Endothelial cell of umbilical vein (primary cell): Measurements from ENCODE around the gene LMO7. TPM values are rescaled to one million over a fixed set of nuclear protein-coding genes. Genes with fewer than 3 reads are reported as not detected.

ENCODE experiments used
- BruUV-seq: library from RNA; stranded (reverse); fragments of 400-500 nt; replicated peaks from 2 replicates; lab custom pipeline; 2021; lab: Mats Ljungman, UMichigan
- CTCF ChIA-PET: fragments of 300-600, 350-600 bp; sonication (Branson Sonifier 250); formaldehyde crosslinking; loops from one replicate; lab custom pipeline; 2021; ENCODE audit warnings: antibody characterized with exemption, inconsistent platforms; lab: Charles Lee
- POLR2A ChIA-PET: fragments of 300-600, 350-600 bp; sonication (Branson Sonifier 250); formaldehyde crosslinking; loops from one replicate; lab custom pipeline; 2021; ENCODE audit warnings: antibody characterized with exemption, inconsistent platforms; lab: Charles Lee
- DNase-seq: peaks from one replicate; pipeline ENCODE4 v3.0.0-alpha.2; 2011; ENCODE audit warnings: low read depth, low spot score
- FAIRE-seq: peaks from 2 replicates; lab custom pipeline; 2011; peaks lifted over from hg19 to GRCh38; lab: Jason Lieb, UNC
- H2AFZ ChIP-seq: 2 replicates; pipeline ENCODE4 v1.6.0; 2012; ENCODE audit warnings: low read depth, low read length, control low read depth, inconsistent platforms
- H3K27ac ChIP-seq: 2 replicates; pipeline ENCODE4 v1.5.1; 2011; ENCODE audit warnings: low read depth, mild to moderate bottlenecking, control low read depth, low read length, moderate library complexity; ENCODE audit not compliant: insufficient read depth
- H3K27me3 ChIP-seq, 2 experiments: 2 replicates each; pipeline versions ENCODE4 v1.6.0 to v1.6.1; 2011; ENCODE audit warnings: low read length in 2 of 2, mixed read lengths in 1 of 2; ENCODE audit not compliant: control insufficient read depth in 2 of 2, insufficient read depth in 2 of 2
- H3K36me3 ChIP-seq, 2 experiments: 2 replicates in 1 of 2; 3 replicates in 1 of 2; pipeline ENCODE4 v1.5.1; 2011; ENCODE audit warnings: low read length in 2 of 2, mild to moderate bottlenecking in 1 of 2, moderate library complexity in 1 of 2; ENCODE audit not compliant: control insufficient read depth in 2 of 2, insufficient read depth in 2 of 2; ENCODE audit errors: extremely low read depth in 1 of 2
- H3K4me1 ChIP-seq: 3 replicates; pipeline ENCODE4 v1.5.1; 2011; ENCODE audit warnings: mild to moderate bottlenecking, low read length; ENCODE audit not compliant: control insufficient read depth, insufficient read depth; ENCODE audit errors: extremely low read depth
- H3K4me2 ChIP-seq: 2 replicates; pipeline ENCODE4 v1.6.1; 2011; ENCODE audit warnings: low read length, control low read depth, mixed read lengths; ENCODE audit not compliant: insufficient read depth
- H3K4me3 ChIP-seq, 3 experiments: fragments of 200-600 bp in 1 of 3; sonication (generic), shearing (Covaris generic) in 1 of 3; replicated peaks in 1 of 3; 2 replicates each; pipeline ENCODE4 v1.5.1; 2011 to 2016; ENCODE audit warnings: control low read depth in 3 of 3, low read length in 3 of 3, mild to moderate bottlenecking in 2 of 3, inconsistent platforms in 1 of 3, low read depth in 1 of 3, moderate library complexity in 1 of 3; ENCODE audit not compliant: insufficient read depth in 1 of 3
- H3K79me2 ChIP-seq: 2 replicates; pipeline ENCODE4 v1.6.0; 2012; ENCODE audit warnings: low read length, inconsistent platforms; ENCODE audit not compliant: control insufficient read depth, insufficient read depth
- H3K9ac ChIP-seq: replicated peaks from 2 replicates; pipeline ENCODE3; 2011; ENCODE audit warnings: low read length, control low read depth; ENCODE audit not compliant: insufficient read depth; ENCODE audit errors: extremely low read depth
- H3K9me1 ChIP-seq: replicated peaks from 3 replicates; pipeline ENCODE4 v1.6.0; 2011; ENCODE audit warnings: mild to moderate bottlenecking, low read length; ENCODE audit not compliant: control insufficient read depth, insufficient read depth; ENCODE audit errors: extremely low read depth
- H3K9me3 ChIP-seq: replicated peaks from 2 replicates; pipeline ENCODE4 v1.5.1; 2012; ENCODE audit warnings: low read length, inconsistent platforms; ENCODE audit not compliant: control insufficient read depth, insufficient read depth
- H4K20me1 ChIP-seq: replicated peaks from 2 replicates; pipeline ENCODE3; 2011; ENCODE audit warnings: mild to moderate bottlenecking, low read length; ENCODE audit not compliant: control insufficient read depth, insufficient read depth; ENCODE audit errors: extremely low read depth
- EZH2 ChIP-seq: IDR thresholded peaks from 2 replicates; pipeline ENCODE4 v1.6.1; 2012; ENCODE audit warnings: borderline replicate concordance, low read depth, mild to moderate bottlenecking, moderate library complexity, low read length, inconsistent platforms; ENCODE audit not compliant: severe bottlenecking
- FOS ChIP-seq: IDR thresholded peaks from 2 replicates; pipeline ENCODE4 v1.6.1; 2011; ENCODE audit warnings: mild to moderate bottlenecking, low read length, moderate library complexity, borderline replicate concordance; ENCODE audit not compliant: insufficient read depth
- GATA2 ChIP-seq: IDR thresholded peaks from 2 replicates; pipeline ENCODE4 v1.7.0; 2011; ENCODE audit warnings: low read depth, mild to moderate bottlenecking, moderate library complexity, mixed read lengths, low read length; ENCODE audit not compliant: insufficient read length, insufficient read depth
- JUN ChIP-seq: IDR thresholded peaks from 2 replicates; pipeline ENCODE4 v1.6.1; 2011; ENCODE audit warnings: borderline replicate concordance, low read depth; ENCODE audit not compliant: insufficient read length, insufficient read depth
- MYC ChIP-seq: IDR thresholded peaks from one replicate; pipeline ENCODE4 v1.6.1; 2011; ENCODE audit warnings: mild to moderate bottlenecking, low read depth, low read length
- POLR2A ChIP-seq: IDR thresholded peaks from 2 replicates; pipeline ENCODE4 v1.6.1; 2012; ENCODE audit warnings: low read depth, mild to moderate bottlenecking, control low read depth, low read length
- POLR2AphosphoS5 ChIP-seq: IDR thresholded peaks from 2 replicates; pipeline ENCODE4 v1.6.1; 2012; ENCODE audit warnings: low read depth, mild to moderate bottlenecking, control low read depth, low read length, moderate library complexity; ENCODE audit not compliant: insufficient read depth
- dilution Hi-C: fragments of 300-500 bp; cut with MboI; formaldehyde crosslinking; loops from one replicate; pipeline ENCODE4 v1.15.0; 2019; ENCODE audit warnings: low sequenced_read_pairs; ENCODE audit not compliant: extremely low pct_ligation_motif_present
- intact Hi-C: fragments of 100-400 bp; cut with micrococcal nuclease; formaldehyde crosslinking; loops from one replicate; pipeline ENCODE4 v1.10.0; 2022
- polyA plus RNA-seq, 4 experiments: library from polyadenylated mRNA; depleted of rRNA in 3 of 4; stranded (reverse) in 3 of 4; unstranded in 1 of 4; fragments of >200 nt; gene quantifications; 2 replicates each; pipeline versions ENCODE4 v1.2.1 to v1.2.3, GENCODE V29; 2011 to 2012; ENCODE audit warnings: missing spikeins in 1 of 4
- total RNA-seq: library from RNA; stranded (reverse); gene quantifications from 2 replicates; pipeline ENCODE4 v1.2.3, GENCODE V29; 2021
- TF ChIP-seq, protein P1 (sequence below), 2 donors: IDR thresholded peaks; 1 replicate in 1 of 2; 2 replicates in 1 of 2; pipeline ENCODE4 v1.5.1; 2011; ENCODE audit warnings: low read length in 2 of 2, mild to moderate bottlenecking in 2 of 2, moderate library complexity in 2 of 2, control low read depth in 1 of 2, inconsistent platforms in 1 of 2, low read depth in 1 of 2; ENCODE audit not compliant: insufficient read depth in 1 of 2; ENCODE audit errors: extremely low read depth in 1 of 2
- TF ChIP-seq, protein P2 (sequence below): IDR thresholded peaks from 2 replicates; pipeline ENCODE4 v1.6.1; 2011; ENCODE audit not compliant: insufficient read depth, insufficient read length

The LMO7 gene
- total and polyA plus RNA-seq, 2 donors (not counting 3 experiments of a cell fraction or from before 2014, with no cell fraction given): 10.5 to 21.1 TPM

DNA sequence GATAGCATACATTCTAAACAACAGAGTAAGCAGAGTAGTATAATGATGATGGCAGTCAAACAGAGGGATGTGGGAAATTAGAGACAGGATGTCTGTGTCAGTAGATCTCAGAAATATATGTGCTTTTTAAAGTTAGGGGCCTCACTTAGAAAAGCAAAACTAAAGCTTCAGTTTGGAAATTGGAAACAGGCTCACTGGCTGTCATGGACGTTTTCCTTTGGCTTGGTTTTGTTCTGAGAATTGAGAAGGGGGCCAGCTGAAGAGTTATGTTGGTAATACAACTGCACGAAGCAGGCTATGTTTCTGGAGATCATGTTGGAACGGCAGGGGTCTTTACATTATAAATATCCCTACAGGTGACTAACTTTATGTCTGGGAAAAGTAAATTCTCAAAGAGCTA, 261.3 kb downstream of the LMO7 start:
- no peak overlapping the region for H3K4me2 ChIP-seq
- no peaks in the 10 kb centered on the region for H3K9me1 ChIP-seq
- dilution Hi-C loops (no loop called here), intact Hi-C loops (no loop called here)
- ChIA-PET CTCF (no interaction called here), POLR2A (no interaction called here)
- no peaks in the 10 kb centered on the region for H3K9me3 ChIP-seq
- H2AFZ ChIP-seq: no peak overlapping the region
- DNase-seq (no peak), FAIRE-seq (no peak)
- no peak overlapping the region for H3K27ac ChIP-seq
- H3K79me2 ChIP-seq: no peaks in the 10 kb centered on the region
- BruUV-seq: no TSS peak
- TF ChIP-seq, protein P1, sequence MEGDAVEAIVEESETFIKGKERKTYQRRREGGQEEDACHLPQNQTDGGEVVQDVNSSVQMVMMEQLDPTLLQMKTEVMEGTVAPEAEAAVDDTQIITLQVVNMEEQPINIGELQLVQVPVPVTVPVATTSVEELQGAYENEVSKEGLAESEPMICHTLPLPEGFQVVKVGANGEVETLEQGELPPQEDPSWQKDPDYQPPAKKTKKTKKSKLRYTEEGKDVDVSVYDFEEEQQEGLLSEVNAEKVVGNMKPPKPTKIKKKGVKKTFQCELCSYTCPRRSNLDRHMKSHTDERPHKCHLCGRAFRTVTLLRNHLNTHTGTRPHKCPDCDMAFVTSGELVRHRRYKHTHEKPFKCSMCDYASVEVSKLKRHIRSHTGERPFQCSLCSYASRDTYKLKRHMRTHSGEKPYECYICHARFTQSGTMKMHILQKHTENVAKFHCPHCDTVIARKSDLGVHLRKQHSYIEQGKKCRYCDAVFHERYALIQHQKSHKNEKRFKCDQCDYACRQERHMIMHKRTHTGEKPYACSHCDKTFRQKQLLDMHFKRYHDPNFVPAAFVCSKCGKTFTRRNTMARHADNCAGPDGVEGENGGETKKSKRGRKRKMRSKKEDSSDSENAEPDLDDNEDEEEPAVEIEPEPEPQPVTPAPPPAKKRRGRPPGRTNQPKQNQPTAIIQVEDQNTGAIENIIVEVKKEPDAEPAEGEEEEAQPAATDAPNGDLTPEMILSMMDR (IDR thresholded peaks at IDR 0.05; ENCODE audit: extremely low read depth in 1 of 2, insufficient read depth in 1 of 2, low read depth in 1 of 2, low read length in 2 of 2): no peak
- no peak for TF ChIP-seq EZH2
- TF ChIP-seq POLR2A: no peak
- no peak for TF ChIP-seq GATA2
- peaks cover 0 to 4% of the 10 kb centered on the region in 2 experiments for H3K27me3 ChIP-seq
- no peaks in the 10 kb centered on the region for H4K20me1 ChIP-seq
- H3K9ac ChIP-seq: no peak overlapping the region
- no peak overlapping the region for H3K4me3 ChIP-seq
- no peaks in the 10 kb centered on the region for H3K4me1 ChIP-seq
- no peaks in the 10 kb centered on the region for H3K36me3 ChIP-seq

- POLR2A ChIA-PET: no interaction called here
Measured at GRCh38 chr13:75901501-75901900, 265.4 kb downstream of the LMO7 start.

More at GRCh38 chr13:75901501-75901900, 265.4 kb downstream of the LMO7 start:
- no peak overlapping the region for H3K9ac ChIP-seq
- FAIRE-seq (no peak), DNase-seq (no peak)
- no peak overlapping the region for H3K4me3 ChIP-seq
- intact Hi-C loops (no loop called here), dilution Hi-C loops (no loop called here)
- no peak overlapping the region for H2AFZ ChIP-seq
- H3K9me1 ChIP-seq: no peaks in the 10 kb centered on the region
- TF ChIP-seq, protein P2, sequence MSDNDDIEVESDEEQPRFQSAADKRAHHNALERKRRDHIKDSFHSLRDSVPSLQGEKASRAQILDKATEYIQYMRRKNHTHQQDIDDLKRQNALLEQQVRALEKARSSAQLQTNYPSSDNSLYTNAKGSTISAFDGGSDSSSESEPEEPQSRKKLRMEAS: no peak
- TF ChIP-seq, protein P1 (IDR thresholded peaks at IDR 0.05; ENCODE audit: extremely low read depth in 1 of 2, insufficient read depth in 1 of 2, low read depth in 1 of 2, low read length in 2 of 2): no peak
- TF ChIP-seq GATA2 (no peak), FOS (no peak), EZH2 (no peak), MYC (no peak), POLR2A (no peak), POLR2AphosphoS5 (no peak), JUN (no peak)
- H3K36me3 ChIP-seq: no peaks in the 10 kb centered on the region
- H3K27ac ChIP-seq: no peak overlapping the region
- H4K20me1 ChIP-seq: peaks cover 2% of the 10 kb centered on the region
- H3K79me2 ChIP-seq: no peaks in the 10 kb centered on the region
- BruUV-seq: no TSS peak
- CTCF ChIA-PET: interaction anchor here (0.6 kb wide), 1 partner anchor 9 kb away, joined by 3 read pairs; no protein-coding TSS in a partner anchor
- H3K9me3 ChIP-seq: no peaks in the 10 kb centered on the region
- peaks cover 2 to 4% of the 10 kb centered on the region in 2 experiments for H3K27me3 ChIP-seq
- no peak overlapping the region for H3K4me2 ChIP-seq
- no peaks in the 10 kb centered on the region for H3K4me1 ChIP-seq
